Neural cell (in vitro differentiated cells): Measurements from ENCODE around the gene PRSS27.

Source experiments
- EZH2 ChIP-seq: fragments of 200-600, 300-800 bp; shearing (Covaris generic), sonication (generic); IDR thresholded peaks from 2 replicates; pipeline ENCODE4 v1.6.1; 2014; ENCODE audit warnings: antibody characterized with exemption, low read length, borderline replicate concordance, mild to moderate bottlenecking; ENCODE audit not compliant: insufficient read depth, poor library complexity, severe bottlenecking
- MXI1 ChIP-seq: fragments of 450-650 bp; conservative IDR thresholded peaks from 2 replicates; pipeline ENCODE4 v1.6.1; 2014; ENCODE audit warnings: antibody characterized with exemption, mild to moderate bottlenecking; ENCODE audit not compliant: poor library complexity, severe bottlenecking
- POLR2AphosphoS5 ChIP-seq: IDR thresholded peaks from 2 replicates; pipeline ENCODE4 v1.6.1; 2012
- RAD21 ChIP-seq: fragments of 450-650 bp; conservative IDR thresholded peaks from 2 replicates; pipeline ENCODE4 v1.6.1; 2014; ENCODE audit warnings: antibody characterized with exemption, mild to moderate bottlenecking, moderate library complexity
- SMC3 ChIP-seq: fragments of 450-650 bp; conservative IDR thresholded peaks from 2 replicates; pipeline ENCODE4 v1.6.1; 2014; ENCODE audit warnings: antibody characterized with exemption, mild to moderate bottlenecking, moderate library complexity; ENCODE audit not compliant: poor library complexity
- TAF1 ChIP-seq: IDR thresholded peaks from 2 replicates; pipeline ENCODE4 v1.6.1; 2012; ENCODE audit warnings: low read depth
- TF ChIP-seq, protein P1 (sequence below): IDR thresholded peaks from 2 replicates; pipeline ENCODE4 v1.6.1; 2012; ENCODE audit warnings: borderline replicate concordance
- TF ChIP-seq, protein P2 (sequence below): fragments of 450-650 bp; IDR thresholded peaks from 2 replicates; pipeline ENCODE4 v1.5.1; 2014; ENCODE audit warnings: antibody characterized with exemption, mild to moderate bottlenecking, moderate library complexity; ENCODE audit not compliant: poor library complexity, severe bottlenecking

DNA sequence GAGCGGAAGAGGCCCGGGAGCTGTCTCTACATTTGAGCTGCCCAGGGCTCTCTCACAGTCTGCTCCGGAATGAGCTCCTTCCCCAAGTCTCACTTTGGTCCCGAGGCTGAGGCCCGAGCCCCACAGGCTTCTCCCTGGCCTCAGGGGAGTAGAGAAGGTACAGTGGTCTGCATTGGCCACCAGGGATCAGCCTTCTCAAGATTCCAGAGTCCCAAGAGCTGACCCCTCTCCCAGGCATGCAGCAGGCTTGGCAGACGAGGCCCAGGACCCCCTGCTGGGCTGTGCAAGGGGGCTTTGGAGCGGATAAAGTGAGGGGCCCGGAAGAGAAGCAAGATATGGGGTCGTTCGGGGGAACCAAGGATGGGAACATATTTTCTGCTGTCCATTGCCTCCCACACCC lies 3.1 kb downstream of the PRSS27 start:
- TF ChIP-seq, protein P1, sequence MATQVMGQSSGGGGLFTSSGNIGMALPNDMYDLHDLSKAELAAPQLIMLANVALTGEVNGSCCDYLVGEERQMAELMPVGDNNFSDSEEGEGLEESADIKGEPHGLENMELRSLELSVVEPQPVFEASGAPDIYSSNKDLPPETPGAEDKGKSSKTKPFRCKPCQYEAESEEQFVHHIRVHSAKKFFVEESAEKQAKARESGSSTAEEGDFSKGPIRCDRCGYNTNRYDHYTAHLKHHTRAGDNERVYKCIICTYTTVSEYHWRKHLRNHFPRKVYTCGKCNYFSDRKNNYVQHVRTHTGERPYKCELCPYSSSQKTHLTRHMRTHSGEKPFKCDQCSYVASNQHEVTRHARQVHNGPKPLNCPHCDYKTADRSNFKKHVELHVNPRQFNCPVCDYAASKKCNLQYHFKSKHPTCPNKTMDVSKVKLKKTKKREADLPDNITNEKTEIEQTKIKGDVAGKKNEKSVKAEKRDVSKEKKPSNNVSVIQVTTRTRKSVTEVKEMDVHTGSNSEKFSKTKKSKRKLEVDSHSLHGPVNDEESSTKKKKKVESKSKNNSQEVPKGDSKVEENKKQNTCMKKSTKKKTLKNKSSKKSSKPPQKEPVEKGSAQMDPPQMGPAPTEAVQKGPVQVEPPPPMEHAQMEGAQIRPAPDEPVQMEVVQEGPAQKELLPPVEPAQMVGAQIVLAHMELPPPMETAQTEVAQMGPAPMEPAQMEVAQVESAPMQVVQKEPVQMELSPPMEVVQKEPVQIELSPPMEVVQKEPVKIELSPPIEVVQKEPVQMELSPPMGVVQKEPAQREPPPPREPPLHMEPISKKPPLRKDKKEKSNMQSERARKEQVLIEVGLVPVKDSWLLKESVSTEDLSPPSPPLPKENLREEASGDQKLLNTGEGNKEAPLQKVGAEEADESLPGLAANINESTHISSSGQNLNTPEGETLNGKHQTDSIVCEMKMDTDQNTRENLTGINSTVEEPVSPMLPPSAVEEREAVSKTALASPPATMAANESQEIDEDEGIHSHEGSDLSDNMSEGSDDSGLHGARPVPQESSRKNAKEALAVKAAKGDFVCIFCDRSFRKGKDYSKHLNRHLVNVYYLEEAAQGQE, result no peak
- TF ChIP-seq, protein P2, sequence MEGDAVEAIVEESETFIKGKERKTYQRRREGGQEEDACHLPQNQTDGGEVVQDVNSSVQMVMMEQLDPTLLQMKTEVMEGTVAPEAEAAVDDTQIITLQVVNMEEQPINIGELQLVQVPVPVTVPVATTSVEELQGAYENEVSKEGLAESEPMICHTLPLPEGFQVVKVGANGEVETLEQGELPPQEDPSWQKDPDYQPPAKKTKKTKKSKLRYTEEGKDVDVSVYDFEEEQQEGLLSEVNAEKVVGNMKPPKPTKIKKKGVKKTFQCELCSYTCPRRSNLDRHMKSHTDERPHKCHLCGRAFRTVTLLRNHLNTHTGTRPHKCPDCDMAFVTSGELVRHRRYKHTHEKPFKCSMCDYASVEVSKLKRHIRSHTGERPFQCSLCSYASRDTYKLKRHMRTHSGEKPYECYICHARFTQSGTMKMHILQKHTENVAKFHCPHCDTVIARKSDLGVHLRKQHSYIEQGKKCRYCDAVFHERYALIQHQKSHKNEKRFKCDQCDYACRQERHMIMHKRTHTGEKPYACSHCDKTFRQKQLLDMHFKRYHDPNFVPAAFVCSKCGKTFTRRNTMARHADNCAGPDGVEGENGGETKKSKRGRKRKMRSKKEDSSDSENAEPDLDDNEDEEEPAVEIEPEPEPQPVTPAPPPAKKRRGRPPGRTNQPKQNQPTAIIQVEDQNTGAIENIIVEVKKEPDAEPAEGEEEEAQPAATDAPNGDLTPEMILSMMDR, result no peak
- TF ChIP-seq EZH2 (no peak), SMC3 (no peak), POLR2AphosphoS5 (no peak), TAF1 (no peak), MXI1 (no peak), RAD21 (no peak)
